Measurements from ENCODE around the gene ACTR1B. TPM values are rescaled to one million over a fixed set of nuclear protein-coding genes. Genes with fewer than 3 reads are reported as not detected.
A peak's percentile ranks its signal among the peaks of the same experiment; 100 is the strongest.

ACTR1B gene
- total RNA-seq, 1 donor from 2014 or later, result 39.5 TPM

GRCh38 chr2:97701186-97701585 lies 37.3 kb upstream of the ACTR1B start:
- peak in 1 of 2 donors; percentile 89 for DNase-seq (ENCODE audit: extremely low spot score in 2 of 2)
- no peaks in the 10 kb centered on the region for H3K36me3 ChIP-seq
- TF ChIP-seq POLR2A (IDR thresholded peaks at IDR 0.05) (no peak), POLR2AphosphoS5 (IDR thresholded peaks at IDR 0.05; ENCODE audit: insufficient read depth in 1 of 2, low read depth in 1 of 2) (no peak)
- H3K4me1 ChIP-seq, result peaks cover 5% of the 10 kb centered on the region
- no peak overlapping the region for H3K27ac ChIP-seq
- no peaks in the 10 kb centered on the region for H3K9me3 ChIP-seq
- H3K4me3 ChIP-seq, result no peak overlapping the region
- intact Hi-C loops (cut with DNase I), result loop anchor here (10.0 kb wide), 1 partner anchor 1484 kb away; the partner anchor contains the start of genes MITD1 and MRPL30
- no peaks in the 10 kb centered on the region for H3K27me3 ChIP-seq

- Histone ChIP-seq H3K36me3 (no peaks in the 10 kb centered on the region), H3K27me3 (no peaks in the 10 kb centered on the region), H3K27ac (no peak overlapping the region), H3K4me3 (no peak overlapping the region), H3K4me1 (peaks cover 5% of the 10 kb centered on the region), H3K9me3 (no peaks in the 10 kb centered on the region)
- TF ChIP-seq POLR2A (IDR thresholded peaks at IDR 0.05) (no peak), POLR2AphosphoS5 (IDR thresholded peaks at IDR 0.05; ENCODE audit: insufficient read depth in 1 of 2, low read depth in 1 of 2) (no peak)
- TF ChIP-seq, protein P1, sequence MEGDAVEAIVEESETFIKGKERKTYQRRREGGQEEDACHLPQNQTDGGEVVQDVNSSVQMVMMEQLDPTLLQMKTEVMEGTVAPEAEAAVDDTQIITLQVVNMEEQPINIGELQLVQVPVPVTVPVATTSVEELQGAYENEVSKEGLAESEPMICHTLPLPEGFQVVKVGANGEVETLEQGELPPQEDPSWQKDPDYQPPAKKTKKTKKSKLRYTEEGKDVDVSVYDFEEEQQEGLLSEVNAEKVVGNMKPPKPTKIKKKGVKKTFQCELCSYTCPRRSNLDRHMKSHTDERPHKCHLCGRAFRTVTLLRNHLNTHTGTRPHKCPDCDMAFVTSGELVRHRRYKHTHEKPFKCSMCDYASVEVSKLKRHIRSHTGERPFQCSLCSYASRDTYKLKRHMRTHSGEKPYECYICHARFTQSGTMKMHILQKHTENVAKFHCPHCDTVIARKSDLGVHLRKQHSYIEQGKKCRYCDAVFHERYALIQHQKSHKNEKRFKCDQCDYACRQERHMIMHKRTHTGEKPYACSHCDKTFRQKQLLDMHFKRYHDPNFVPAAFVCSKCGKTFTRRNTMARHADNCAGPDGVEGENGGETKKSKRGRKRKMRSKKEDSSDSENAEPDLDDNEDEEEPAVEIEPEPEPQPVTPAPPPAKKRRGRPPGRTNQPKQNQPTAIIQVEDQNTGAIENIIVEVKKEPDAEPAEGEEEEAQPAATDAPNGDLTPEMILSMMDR (IDR thresholded peaks at IDR 0.05), result no peak
- intact Hi-C loops (cut with DNase I), result loop anchor here (5.0 to 10.0 kb wide), 2 partner anchors 108 to 1485 kb away; partner anchors contain the start of genes MITD1 and MRPL30
- DNase-seq (ENCODE audit: extremely low spot score in 2 of 2), result no peak
Observed at GRCh38 chr2:97699765-97700444, 36.1 kb upstream of the ACTR1B start.

DNA sequence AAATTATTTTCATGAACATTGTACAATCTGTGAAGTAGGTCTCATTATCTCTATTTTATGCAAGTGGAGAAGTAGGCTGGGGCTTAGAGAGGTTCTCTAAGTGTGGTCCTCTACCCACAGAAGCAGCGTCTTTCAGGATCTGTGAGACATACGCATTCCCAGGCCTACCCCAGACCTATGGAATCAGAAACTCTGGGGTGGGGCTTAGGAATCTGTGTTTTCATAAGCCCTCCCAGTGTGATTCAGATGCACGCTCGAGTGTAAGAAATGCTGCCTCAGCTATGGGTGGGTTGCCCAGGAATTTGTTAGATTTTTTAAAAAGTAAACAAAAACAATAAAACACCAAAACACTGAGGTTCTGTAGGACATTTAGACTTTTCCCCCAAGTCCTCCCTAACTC lies 34.7 kb upstream of the ACTR1B start:
- intact Hi-C loops (cut with DNase I), result loop anchor here (5.0 kb wide), 1 partner anchor 106 kb away; no protein-coding TSS in a partner anchor
- Histone ChIP-seq H3K27me3 (no peaks in the 10 kb centered on the region), H3K4me1 (peaks cover 5% of the 10 kb centered on the region), H3K9me3 (no peaks in the 10 kb centered on the region), H3K27ac (no peak overlapping the region), H3K4me3 (no peak overlapping the region), H3K36me3 (no peaks in the 10 kb centered on the region)
- no peak for DNase-seq (ENCODE audit: extremely low spot score in 2 of 2)
- TF ChIP-seq POLR2AphosphoS5 (IDR thresholded peaks at IDR 0.05; ENCODE audit: insufficient read depth in 1 of 2, low read depth in 1 of 2), result no peak

DNA sequence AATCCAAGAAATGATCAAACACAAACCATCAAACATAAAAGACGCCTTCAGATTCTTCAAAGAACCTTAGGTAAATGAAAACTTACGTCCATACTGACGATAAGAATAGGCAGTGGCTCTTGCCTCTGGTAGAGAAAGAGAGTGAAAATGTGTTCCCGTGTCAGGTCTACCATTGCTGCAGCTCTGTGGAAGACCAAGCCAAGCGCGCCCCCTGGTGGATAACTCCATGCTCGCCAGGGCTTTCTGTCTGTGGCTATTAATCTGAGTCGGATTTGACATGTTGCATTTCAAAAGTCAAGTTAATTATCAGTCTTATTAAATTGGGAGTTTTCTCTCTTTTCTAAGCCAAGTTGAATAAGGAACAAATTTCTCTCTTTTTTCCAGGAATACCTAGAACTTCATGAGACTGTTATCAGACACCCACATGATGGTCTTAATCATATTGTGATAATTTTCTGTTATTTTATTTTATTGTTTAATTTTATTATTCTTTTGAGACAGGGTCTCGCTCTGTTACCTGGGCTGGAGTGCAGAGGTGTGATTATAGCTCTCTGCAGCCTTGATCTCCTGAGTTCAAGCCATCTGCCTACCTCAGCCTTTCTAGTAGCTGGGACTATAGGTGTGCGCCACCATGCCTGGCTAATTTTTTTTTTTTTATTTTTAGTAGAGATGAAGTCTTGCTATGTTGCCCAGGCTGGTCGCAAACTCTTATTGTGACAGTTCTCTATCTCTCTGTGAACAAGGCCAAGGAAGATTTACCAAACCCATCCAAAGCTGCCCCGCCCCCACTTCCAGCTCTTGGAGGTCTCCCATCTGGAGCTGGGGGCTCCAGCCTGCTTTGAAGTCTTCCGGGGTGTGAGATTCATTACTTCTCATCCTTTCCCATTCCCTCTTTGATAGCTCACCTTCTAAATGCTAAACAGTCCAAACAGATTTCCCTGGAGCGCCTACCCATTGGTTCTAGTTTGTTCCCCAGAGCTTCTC lies 33.7 kb upstream of the ACTR1B start:
- Histone ChIP-seq H3K9me3 (no peaks in the 10 kb centered on the region), H3K4me1 (peaks cover 5% of the 10 kb centered on the region), H3K4me3 (no peak overlapping the region), H3K36me3 (no peaks in the 10 kb centered on the region), H3K27ac (no peak overlapping the region), H3K27me3 (no peaks in the 10 kb centered on the region)
- intact Hi-C loops (cut with DNase I), result loop anchor here (5.0 kb wide), 1 partner anchor 105 kb away; no protein-coding TSS in a partner anchor
- DNase-seq (ENCODE audit: extremely low spot score in 2 of 2), result peak in 1 of 2 donors; percentile 93
- TF ChIP-seq POLR2A (IDR thresholded peaks at IDR 0.05), result no peak
- TF ChIP-seq POLR2AphosphoS5 (IDR thresholded peaks at IDR 0.05; ENCODE audit: insufficient read depth in 1 of 2, low read depth in 1 of 2), result peak in 1 of 2 donors; percentile 46
- TF ChIP-seq, protein P1 (IDR thresholded peaks at IDR 0.05), result peak; percentile 85 to 98 (median 94)

GRCh38 chr2:97695744-97696143 lies 31.9 kb upstream of the ACTR1B start:
- H3K9me3 ChIP-seq, result no peaks in the 10 kb centered on the region
- H3K36me3 ChIP-seq, result no peaks in the 10 kb centered on the region
- TF ChIP-seq, protein P1 (IDR thresholded peaks at IDR 0.05), result no peak
- TF ChIP-seq POLR2AphosphoS5 (IDR thresholded peaks at IDR 0.05; ENCODE audit: insufficient read depth in 1 of 2, low read depth in 1 of 2) (no peak), POLR2A (IDR thresholded peaks at IDR 0.05) (no peak)
- intact Hi-C loops (cut with DNase I), result loop anchor here (5.0 kb wide), 1 partner anchor 103 kb away; no protein-coding TSS in a partner anchor
- no peak overlapping the region for H3K4me3 ChIP-seq
- no peak for DNase-seq (ENCODE audit: extremely low spot score in 2 of 2)
- no peak overlapping the region for H3K27ac ChIP-seq
- H3K27me3 ChIP-seq, result no peaks in the 10 kb centered on the region
- H3K4me1 ChIP-seq, result peaks cover 5% of the 10 kb centered on the region
